Measurements from ENCODE around the gene PNMA8B. TPM values are rescaled to one million over a fixed set of nuclear protein-coding genes. Genes with fewer than 3 reads are reported as not detected.

Gene PNMA8B
- polyA plus RNA-seq, 1 of the 3 experiments (the other 2 are of a cell fraction) = 0.92 TPM

DNA sequence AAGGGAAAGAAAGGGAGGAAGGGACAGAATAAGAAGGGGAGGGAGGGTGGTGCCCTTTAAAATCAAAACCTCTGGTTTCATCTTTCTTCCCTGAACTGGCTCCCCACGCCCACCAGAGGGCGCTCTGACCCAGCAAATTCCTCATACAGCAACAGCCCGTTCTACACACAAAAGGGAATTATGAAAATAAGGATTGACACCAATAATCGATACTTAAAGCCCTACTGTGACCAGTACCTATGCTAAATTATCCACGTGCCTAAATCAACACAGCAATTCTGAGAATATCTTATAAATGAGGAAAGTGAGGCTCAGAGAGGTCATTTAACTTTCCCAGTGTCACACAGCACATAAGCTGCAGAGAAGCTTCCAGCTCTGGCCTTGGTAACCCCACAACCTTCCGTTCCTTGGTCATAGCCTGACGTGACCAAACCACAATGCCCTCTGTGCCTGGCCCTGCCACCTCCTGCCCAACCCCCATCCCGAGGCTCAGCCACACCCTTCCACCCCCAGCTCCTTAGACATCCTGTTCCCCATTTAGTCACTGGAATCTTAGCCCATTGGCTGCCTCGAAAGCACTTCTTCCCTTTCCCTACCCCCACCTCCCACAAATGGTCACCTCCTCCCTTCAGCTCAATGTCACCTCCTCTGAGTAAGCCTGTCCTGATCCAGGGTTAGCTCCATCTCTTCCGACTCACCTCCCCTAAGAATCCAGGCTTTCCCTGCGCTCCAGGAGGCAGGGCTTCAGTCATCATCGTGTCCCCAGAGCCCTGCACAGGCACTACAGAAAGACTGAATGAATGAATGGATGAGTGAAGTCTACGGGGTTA lies 34.2 kb upstream of the PNMA8B start:
- Histone ChIP-seq H2AFZ (ENCODE audit: low read depth) (peak overlapping the region; percentile 82; the same call in 1 of the 2 replicates), H3K9ac (no peak overlapping the region), H3K4me3 (ENCODE audit: low read depth in 2 of 2, low read length in 1 of 2) (peak overlapping the region in 1 of 2 experiments; percentile 35; a peak in 1 of 4 replicates)

More for the DNA sequence above, 34.2 kb upstream of the PNMA8B start:
- Histone ChIP-seq H3K36me3 (replicated peaks in 1 of 2; ENCODE audit: control insufficient read depth in 1 of 2, insufficient read depth in 2 of 2, low read length in 1 of 2) (no peaks in the 10 kb centered on the region), H3F3A (replicated peaks; ENCODE audit: insufficient read depth) (no peaks in the 10 kb centered on the region), H3K27ac (ENCODE audit: low read depth in 2 of 2, low read length in 1 of 2) (no peak overlapping the region), H3K4me2 (no peak overlapping the region), H3K9me3 (no peaks in the 10 kb centered on the region), H3K4me1 (ENCODE audit: control insufficient read depth in 1 of 2, insufficient read depth in 2 of 2, low read depth in 1 of 2, low read length in 1 of 2) (peaks cover 0 to 28% of the 10 kb centered on the region in 2 experiments; a peak in 1 of 4 replicates), H3K27me3 (ENCODE audit: insufficient read depth) (no peaks in the 10 kb centered on the region), H3K79me2 (ENCODE audit: insufficient read depth) (no peaks in the 10 kb centered on the region), H3K9me2 (no peaks in the 10 kb centered on the region), H4K20me1 (ENCODE audit: insufficient read depth) (no peaks in the 10 kb centered on the region)
- no peak for TF ChIP-seq FOXJ3 (CRISPR knock-in tag; IDR thresholded peaks at IDR 0.05)
- TF ChIP-seq GATA2 (CRISPR knock-in tag; IDR thresholded peaks at IDR 0.05) = no peak
- TF ChIP-seq, protein P1, sequence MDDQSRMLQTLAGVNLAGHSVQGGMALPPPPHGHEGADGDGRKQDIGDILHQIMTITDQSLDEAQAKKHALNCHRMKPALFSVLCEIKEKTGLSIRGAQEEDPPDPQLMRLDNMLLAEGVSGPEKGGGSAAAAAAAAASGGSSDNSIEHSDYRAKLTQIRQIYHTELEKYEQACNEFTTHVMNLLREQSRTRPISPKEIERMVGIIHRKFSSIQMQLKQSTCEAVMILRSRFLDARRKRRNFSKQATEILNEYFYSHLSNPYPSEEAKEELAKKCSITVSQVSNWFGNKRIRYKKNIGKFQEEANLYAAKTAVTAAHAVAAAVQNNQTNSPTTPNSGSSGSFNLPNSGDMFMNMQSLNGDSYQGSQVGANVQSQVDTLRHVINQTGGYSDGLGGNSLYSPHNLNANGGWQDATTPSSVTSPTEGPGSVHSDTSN (IDR thresholded peaks at IDR 0.05) = no peak
- TF ChIP-seq RAD21 (IDR thresholded peaks at IDR 0.05; ENCODE audit: low read length) = peak; percentile 95
- TF ChIP-seq RCOR1 (IDR thresholded peaks at IDR 0.05; ENCODE audit: low read length) = peak; percentile 58; the same call in 1 of the 2 replicates
- TF ChIP-seq, protein P2, sequence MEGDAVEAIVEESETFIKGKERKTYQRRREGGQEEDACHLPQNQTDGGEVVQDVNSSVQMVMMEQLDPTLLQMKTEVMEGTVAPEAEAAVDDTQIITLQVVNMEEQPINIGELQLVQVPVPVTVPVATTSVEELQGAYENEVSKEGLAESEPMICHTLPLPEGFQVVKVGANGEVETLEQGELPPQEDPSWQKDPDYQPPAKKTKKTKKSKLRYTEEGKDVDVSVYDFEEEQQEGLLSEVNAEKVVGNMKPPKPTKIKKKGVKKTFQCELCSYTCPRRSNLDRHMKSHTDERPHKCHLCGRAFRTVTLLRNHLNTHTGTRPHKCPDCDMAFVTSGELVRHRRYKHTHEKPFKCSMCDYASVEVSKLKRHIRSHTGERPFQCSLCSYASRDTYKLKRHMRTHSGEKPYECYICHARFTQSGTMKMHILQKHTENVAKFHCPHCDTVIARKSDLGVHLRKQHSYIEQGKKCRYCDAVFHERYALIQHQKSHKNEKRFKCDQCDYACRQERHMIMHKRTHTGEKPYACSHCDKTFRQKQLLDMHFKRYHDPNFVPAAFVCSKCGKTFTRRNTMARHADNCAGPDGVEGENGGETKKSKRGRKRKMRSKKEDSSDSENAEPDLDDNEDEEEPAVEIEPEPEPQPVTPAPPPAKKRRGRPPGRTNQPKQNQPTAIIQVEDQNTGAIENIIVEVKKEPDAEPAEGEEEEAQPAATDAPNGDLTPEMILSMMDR (IDR thresholded peaks at IDR 0.05) = peak; percentile 88
- TF ChIP-seq, protein P3, sequence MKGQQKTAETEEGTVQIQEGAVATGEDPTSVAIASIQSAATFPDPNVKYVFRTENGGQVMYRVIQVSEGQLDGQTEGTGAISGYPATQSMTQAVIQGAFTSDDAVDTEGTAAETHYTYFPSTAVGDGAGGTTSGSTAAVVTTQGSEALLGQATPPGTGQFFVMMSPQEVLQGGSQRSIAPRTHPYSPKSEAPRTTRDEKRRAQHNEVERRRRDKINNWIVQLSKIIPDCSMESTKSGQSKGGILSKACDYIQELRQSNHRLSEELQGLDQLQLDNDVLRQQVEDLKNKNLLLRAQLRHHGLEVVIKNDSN (IDR thresholded peaks at IDR 0.05; ENCODE audit: borderline replicate concordance, low read depth) = no peak
- peak; percentile 51 for TF ChIP-seq CHD2 (IDR thresholded peaks at IDR 0.05; ENCODE audit: low read length, partially characterized antibody)
- peak; percentile 87 for TF ChIP-seq SMC3 (IDR thresholded peaks at IDR 0.05; ENCODE audit: low read depth, low read length)
- DNase-seq = peak; percentile 81
- POLR2A ChIA-PET = interaction anchor here (0.6 kb wide), 1 partner anchor 95 kb away, joined by 3 read pairs; the partner anchor contains the start of gene PTGIR
- WGBS (ENCODE audit: low lambda C conversion rate) = 11% methylated on average over 13 of the region's 13 CpGs
- CTCF ChIA-PET = interaction anchor here (0.6 to 5.2 kb wide), 36 partner anchors 8 to 461 kb away, joined by 3 to 102 read pairs (median 5); partner anchors contain the start of gene PPP5C
